Measurements from ENCODE around the gene KCNE1.
"Not testable (repeated sequence)": the region's sequence is repeated elsewhere in the genome, so short reads cannot be mapped to it uniquely, and the experiment has no call there.

GRCh38 chr21:34467333-34467732 is 44.7 kb downstream of the KCNE1 start:
- TF ChIP-seq CTCF, EP300 (IDR thresholded peaks at IDR 0.05): not testable (repeated sequence)
